Spleen (tissue), 11 donors: ENCODE measurements around the gene AMBRA1. TPM values are rescaled to one million over a fixed set of nuclear protein-coding genes. Genes with fewer than 3 reads are reported as not detected.

Source experiments
- DNase-seq: peaks from one replicate; pipeline ENCODE4 v3.0.0-alpha.2; 2020
- H3K27ac ChIP-seq, 8 donors: fragments of 200-600 bp; sonication (generic) in 7 of 8; 1 replicate in 4 of 8; 2 replicates in 4 of 8; pipeline versions ENCODE4 v1.5.0 to v1.8.0; 2016 to 2021; ENCODE audit warnings: inconsistent platforms in 4 of 8, mild to moderate bottlenecking in 4 of 8, moderate library complexity in 1 of 8
- H3K27me3 ChIP-seq, 7 donors: fragments of 200-600 bp; sonication (generic) in 6 of 7; replicated peaks in 1 of 7; 1 replicate in 4 of 7; 2 replicates in 3 of 7; pipeline versions ENCODE4 v1.5.0 to v1.8.0; 2016 to 2021; ENCODE audit warnings: inconsistent platforms in 3 of 7, mild to moderate bottlenecking in 1 of 7
- H3K36me3 ChIP-seq, 6 donors: fragments of 200-600 bp; sonication (generic) in 5 of 6; 1 replicate in 4 of 6; 2 replicates in 2 of 6; pipeline versions ENCODE4 v1.5.0 to v1.8.0; 2016 to 2021; ENCODE audit warnings: inconsistent platforms in 2 of 6
- H3K4me1 ChIP-seq, 6 donors: fragments of 200-600 bp; sonication (generic) in 5 of 6; 1 replicate in 3 of 6; 2 replicates in 3 of 6; pipeline versions ENCODE4 v1.5.0 to v1.8.0; 2016 to 2021; ENCODE audit warnings: inconsistent platforms in 3 of 6
- H3K4me3 ChIP-seq, 8 donors: fragments of 200-600 bp; sonication (generic) in 7 of 8; 1 replicate in 4 of 8; 2 replicates in 4 of 8; pipeline versions ENCODE4 v1.5.0 to v1.8.0; 2016 to 2021; ENCODE audit warnings: inconsistent platforms in 4 of 8, mild to moderate bottlenecking in 4 of 8, moderate library complexity in 2 of 8
- H3K9me3 ChIP-seq, 8 donors: fragments of 200-600 bp; sonication (generic) in 7 of 8; 1 replicate in 4 of 8; 2 replicates in 4 of 8; pipeline versions ENCODE4 v1.5.0 to v1.8.0; 2016 to 2021; ENCODE audit warnings: inconsistent platforms in 4 of 8
- POLR2A ChIP-seq, 3 donors: fragments of 450-650 bp; IDR thresholded peaks; one replicate each; pipeline ENCODE4 v1.5.1; 2017; ENCODE audit warnings: antibody characterized with exemption in 3 of 3, mild to moderate bottlenecking in 1 of 3
- POLR2AphosphoS5 ChIP-seq, 3 donors: sonication (generic); formaldehyde crosslinking; IDR thresholded peaks; one replicate each; pipeline ENCODE4 v1.5.1; 2017; ENCODE audit warnings: antibody characterized with exemption in 3 of 3
- WGBS, 5 donors: extraction: QIAGEN DNeasy Blood & Tissue Kit in 3 of 5; methylation state at CpG; one replicate each; pipeline versions ENCODE4 v1.1.5 to v1.1.7; 2013 to 2018; 5-methylcytosine and 5-hydroxymethylcytosine counted together
- intact Hi-C: fragments of 100-400 bp; cut with DNase I; formaldehyde crosslinking; loops from one replicate; pipeline ENCODE4 v1.15.0; 2023; ENCODE audit warnings: low total_unique reads
- polyA plus RNA-seq, 3 donors: library from polyadenylated mRNA; stranded (reverse); fragments of 200-250 nt; gene quantifications; one replicate each; pipeline ENCODE4 v1.2.1, GENCODE V29; 2013
- total RNA-seq, 7 donors: library from RNA; depleted of rRNA in 3 of 7; stranded (reverse); fragments of >200 nt in 3 of 7; fragmentation: NEBNext Ultra II Directional in 4 of 7; extraction: Animal tissue kit (Norgen Biotek cat#: 25700) in 4 of 7; gene quantifications; one replicate each; pipeline versions ENCODE4 v1.1.0 to v1.2.1, GENCODE V29; 2016 to 2021
- TF ChIP-seq, protein P1 (sequence below), 11 experiments: fragments of 200-600 bp in 7 of 11; fragments of 450-650 bp in 4 of 11; sonication (generic) in 4 of 11; IDR thresholded peaks in 8 of 11; conservative IDR thresholded peaks in 3 of 11; 1 replicate in 7 of 11; 2 replicates in 4 of 11; pipeline versions ENCODE4 v1.4.0 to v1.8.0; 2016 to 2021; ENCODE audit warnings: antibody characterized with exemption in 11 of 11, inconsistent platforms in 4 of 11, mild to moderate bottlenecking in 1 of 11
- donor health status: healthy with polysubstance abuse.
- donor health status: DM: no; HTN: no; CAD: no; lungs with moderate emphysema.
- donor health status: DM: no; HTN: no; CAD: no.
- donor health status: Bipolar disorder and iron deficiency.
- donor health status: healthy.
- donor health status: DM: no; HTN: no; CAD: no.
- donor health status: DM: yes; HTN: yes; CAD: no.

AMBRA1 gene
- total and polyA plus RNA-seq, 10 donors: 3.6 to 54.6 (median 37.7) TPM

DNA sequence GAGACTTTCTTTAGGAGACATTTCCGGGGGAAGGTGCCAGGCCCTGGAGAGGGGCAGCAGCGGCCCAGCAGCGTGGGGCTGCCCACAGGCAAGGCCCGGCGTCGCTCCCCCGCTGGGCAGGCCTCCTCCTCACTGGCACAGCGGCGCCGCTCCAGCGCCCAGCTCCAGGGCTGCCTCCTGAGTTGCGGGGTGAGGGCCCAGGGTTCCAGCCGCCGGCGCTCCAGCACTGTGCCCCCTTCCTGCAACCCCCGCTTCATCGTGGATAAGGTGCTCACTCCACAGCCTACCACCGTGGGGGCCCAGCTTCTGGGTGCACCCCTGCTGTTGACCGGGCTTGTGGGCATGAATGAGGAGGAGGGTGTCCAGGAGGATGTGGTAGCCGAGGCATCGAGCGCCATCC, 227.6 kb downstream of the AMBRA1 start:
- intact Hi-C loops: no loop called here
- 87 to 100% (median 90%) methylated on average over 2 to 22 of the region's 22 CpGs for WGBS, 5 donors
- peak overlapping the region in 3 of 8 donors; percentile 8 to 93 (median 61) for H3K27ac ChIP-seq
- H3K4me1 ChIP-seq: peaks cover 38 to 91% (median 64%) of the 10 kb centered on the region in 6 donors
- H3K4me3 ChIP-seq: no peak overlapping the region
- peaks cover 0 to 76% (median 34%) of the 10 kb centered on the region in 6 donors for H3K36me3 ChIP-seq
- DNase-seq: no peak
- TF ChIP-seq, protein P1, sequence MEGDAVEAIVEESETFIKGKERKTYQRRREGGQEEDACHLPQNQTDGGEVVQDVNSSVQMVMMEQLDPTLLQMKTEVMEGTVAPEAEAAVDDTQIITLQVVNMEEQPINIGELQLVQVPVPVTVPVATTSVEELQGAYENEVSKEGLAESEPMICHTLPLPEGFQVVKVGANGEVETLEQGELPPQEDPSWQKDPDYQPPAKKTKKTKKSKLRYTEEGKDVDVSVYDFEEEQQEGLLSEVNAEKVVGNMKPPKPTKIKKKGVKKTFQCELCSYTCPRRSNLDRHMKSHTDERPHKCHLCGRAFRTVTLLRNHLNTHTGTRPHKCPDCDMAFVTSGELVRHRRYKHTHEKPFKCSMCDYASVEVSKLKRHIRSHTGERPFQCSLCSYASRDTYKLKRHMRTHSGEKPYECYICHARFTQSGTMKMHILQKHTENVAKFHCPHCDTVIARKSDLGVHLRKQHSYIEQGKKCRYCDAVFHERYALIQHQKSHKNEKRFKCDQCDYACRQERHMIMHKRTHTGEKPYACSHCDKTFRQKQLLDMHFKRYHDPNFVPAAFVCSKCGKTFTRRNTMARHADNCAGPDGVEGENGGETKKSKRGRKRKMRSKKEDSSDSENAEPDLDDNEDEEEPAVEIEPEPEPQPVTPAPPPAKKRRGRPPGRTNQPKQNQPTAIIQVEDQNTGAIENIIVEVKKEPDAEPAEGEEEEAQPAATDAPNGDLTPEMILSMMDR (IDR thresholded peaks at IDR 0.05 in 8 of 11, conservative IDR thresholded peaks at IDR 0.05 in 3 of 11): no peak
- TF ChIP-seq POLR2A (IDR thresholded peaks at IDR 0.05) (no peak), POLR2AphosphoS5 (IDR thresholded peaks at IDR 0.05) (no peak)
- no peaks in the 10 kb centered on the region for H3K27me3 ChIP-seq
- H3K9me3 ChIP-seq: no peaks in the 10 kb centered on the region

DNA sequence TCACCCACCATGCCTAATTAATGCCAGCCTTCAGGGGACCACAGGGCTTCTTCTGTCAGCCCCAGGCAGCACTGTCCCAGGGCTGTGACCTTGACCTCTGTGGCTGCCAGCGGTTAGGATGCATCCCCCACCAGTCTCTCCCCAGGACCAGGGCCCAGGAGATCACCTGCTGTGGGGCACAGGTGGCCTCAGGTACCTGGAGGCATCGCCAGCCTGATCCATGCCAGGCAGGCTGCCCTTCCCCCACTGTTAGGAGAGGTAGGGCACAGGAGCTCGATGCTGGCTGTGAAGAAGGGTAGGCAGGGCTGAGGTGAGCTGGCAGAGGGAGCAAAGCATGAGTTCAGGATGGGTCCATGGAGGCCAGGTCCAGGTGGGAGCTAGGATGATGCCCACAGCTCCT, 229.0 kb downstream of the AMBRA1 start:
- DNase-seq: no peak

DNA sequence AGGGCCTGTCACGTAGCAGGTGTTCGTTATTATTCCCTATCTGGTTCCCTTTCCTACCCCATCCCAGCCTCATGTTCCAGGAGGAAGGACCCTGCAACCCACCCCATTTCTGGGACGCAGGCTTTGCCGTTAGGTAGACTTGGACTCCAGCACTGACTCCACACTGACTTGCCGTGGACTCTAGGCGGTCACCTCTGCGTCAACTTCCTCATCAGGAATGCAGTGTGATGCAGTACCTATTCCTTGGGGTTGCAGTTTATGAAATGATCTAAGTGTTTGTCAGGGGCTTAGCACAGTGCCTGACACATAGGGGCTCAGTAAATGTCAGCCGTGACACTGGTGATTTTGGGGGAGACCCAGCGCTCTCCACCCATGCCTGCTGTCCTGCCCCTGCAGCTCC, 229.8 kb downstream of the AMBRA1 start:
- Histone ChIP-seq H3K4me1 (peaks cover 51 to 100% (median 72%) of the 10 kb centered on the region in 6 donors), H3K27ac (peak overlapping the region in 5 of 8 donors; percentile 86 to 94 (median 90)), H3K27me3 (no peaks in the 10 kb centered on the region), H3K36me3 (peaks cover 0 to 54% (median 15%) of the 10 kb centered on the region in 6 donors), H3K9me3 (no peaks in the 10 kb centered on the region), H3K4me3 (no peak overlapping the region)
- no peak for DNase-seq
- TF ChIP-seq POLR2A (IDR thresholded peaks at IDR 0.05) (no peak), POLR2AphosphoS5 (IDR thresholded peaks at IDR 0.05) (no peak)
- TF ChIP-seq, protein P1 (IDR thresholded peaks at IDR 0.05 in 8 of 11, conservative IDR thresholded peaks at IDR 0.05 in 3 of 11): no peak
- intact Hi-C loops: no loop called here
- 72 to 83% (median 79%) methylated on average over 9 of the region's 9 CpGs for WGBS, 5 donors

More for the DNA sequence above, 229.0 kb downstream of the AMBRA1 start:
- Histone ChIP-seq H3K27ac (peak overlapping the region in 3 of 8 donors; percentile 87 to 94 (median 93)), H3K9me3 (no peaks in the 10 kb centered on the region), H3K4me1 (peaks cover 50 to 100% (median 72%) of the 10 kb centered on the region in 6 donors), H3K36me3 (peaks cover 0 to 61% (median 19%) of the 10 kb centered on the region in 6 donors), H3K4me3 (no peak overlapping the region), H3K27me3 (no peaks in the 10 kb centered on the region)
- 80 to 92% (median 90%) methylated on average over 3 of the region's 3 CpGs for WGBS, 5 donors
- TF ChIP-seq POLR2A (IDR thresholded peaks at IDR 0.05): no peak
- TF ChIP-seq, protein P1 (IDR thresholded peaks at IDR 0.05 in 8 of 11, conservative IDR thresholded peaks at IDR 0.05 in 3 of 11): no peak
- peak in 1 of 3 donors; percentile 49 for TF ChIP-seq POLR2AphosphoS5 (IDR thresholded peaks at IDR 0.05)
- intact Hi-C loops: no loop called here

DNA sequence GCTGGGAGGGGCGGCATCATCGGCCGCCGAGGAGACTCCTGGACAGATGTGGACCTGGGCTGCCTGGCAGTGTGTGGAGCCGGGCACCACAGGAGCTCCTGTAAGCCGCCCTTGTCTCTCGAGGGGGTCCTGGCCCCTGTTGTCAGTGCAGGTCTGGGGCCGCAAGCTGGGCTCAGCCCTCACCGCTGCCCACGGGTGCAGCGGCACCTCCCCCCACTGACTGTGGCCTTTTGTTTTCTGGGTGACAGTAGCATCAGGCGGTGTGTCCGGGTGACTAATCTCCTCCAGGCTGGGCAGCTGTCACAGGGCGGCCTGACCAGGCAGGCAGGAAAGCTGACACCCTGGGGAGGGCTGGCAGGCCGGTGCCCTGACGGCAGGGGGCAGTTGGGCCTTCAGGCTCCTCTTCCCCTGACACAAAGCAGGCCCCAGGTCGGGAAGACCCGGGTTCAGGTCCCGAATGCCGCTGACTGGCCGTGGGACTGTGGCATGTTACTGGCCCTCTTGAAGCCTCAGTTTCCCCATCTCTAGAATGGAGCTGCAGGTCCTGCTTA, 230.3 kb downstream of the AMBRA1 start:
- H3K4me1 ChIP-seq: peaks cover 51 to 100% (median 74%) of the 10 kb centered on the region in 6 donors
- peaks cover 0 to 49% (median 10%) of the 10 kb centered on the region in 6 donors for H3K36me3 ChIP-seq
- DNase-seq: peak; percentile 79
- no peaks in the 10 kb centered on the region for H3K27me3 ChIP-seq
- WGBS, 5 donors: 60 to 74% (median 68%) methylated on average over 14 to 21 of the region's 21 CpGs
- H3K4me3 ChIP-seq: peak overlapping the region in 3 of 8 donors; percentile 2 to 68 (median 34)
- intact Hi-C loops: no loop called here
- peak overlapping the region in 7 of 8 donors; percentile 86 to 94 (median 90) for H3K27ac ChIP-seq
- no peaks in the 10 kb centered on the region for H3K9me3 ChIP-seq
- TF ChIP-seq POLR2AphosphoS5 (IDR thresholded peaks at IDR 0.05) (no peak), POLR2A (IDR thresholded peaks at IDR 0.05) (no peak)
- TF ChIP-seq, protein P1 (IDR thresholded peaks at IDR 0.05 in 8 of 11, conservative IDR thresholded peaks at IDR 0.05 in 3 of 11): no peak
